ENCODE results near the gene FAM186B. TPM values are rescaled to one million over a fixed set of nuclear protein-coding genes. Genes with fewer than 3 reads are reported as not detected.

The FAM186B gene
- total and polyA plus RNA-seq, 2 experiments from 2014 or later: 0.21 to 0.38 TPM

DNA sequence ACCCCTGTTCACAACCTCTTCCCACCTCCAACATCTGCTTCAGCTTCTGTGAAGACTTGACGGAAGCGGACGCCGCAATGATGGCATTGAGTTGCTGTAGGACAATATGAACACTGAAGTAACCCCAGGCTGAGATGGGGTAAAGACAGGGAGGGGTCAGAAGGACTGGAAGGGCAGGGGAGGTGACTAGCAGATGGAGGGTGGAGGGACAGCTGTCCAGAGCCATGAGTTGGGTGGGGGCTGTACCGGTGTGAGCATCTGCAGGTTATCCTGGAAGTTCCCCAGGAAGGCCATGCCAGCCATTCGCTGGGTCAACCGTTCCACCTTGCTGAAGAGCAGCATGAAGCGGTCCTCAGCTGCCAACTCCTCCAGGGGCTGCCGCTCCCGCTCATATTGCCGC lies 44.0 kb upstream of the FAM186B start (continued):
- TF ChIP-seq, protein P1, sequence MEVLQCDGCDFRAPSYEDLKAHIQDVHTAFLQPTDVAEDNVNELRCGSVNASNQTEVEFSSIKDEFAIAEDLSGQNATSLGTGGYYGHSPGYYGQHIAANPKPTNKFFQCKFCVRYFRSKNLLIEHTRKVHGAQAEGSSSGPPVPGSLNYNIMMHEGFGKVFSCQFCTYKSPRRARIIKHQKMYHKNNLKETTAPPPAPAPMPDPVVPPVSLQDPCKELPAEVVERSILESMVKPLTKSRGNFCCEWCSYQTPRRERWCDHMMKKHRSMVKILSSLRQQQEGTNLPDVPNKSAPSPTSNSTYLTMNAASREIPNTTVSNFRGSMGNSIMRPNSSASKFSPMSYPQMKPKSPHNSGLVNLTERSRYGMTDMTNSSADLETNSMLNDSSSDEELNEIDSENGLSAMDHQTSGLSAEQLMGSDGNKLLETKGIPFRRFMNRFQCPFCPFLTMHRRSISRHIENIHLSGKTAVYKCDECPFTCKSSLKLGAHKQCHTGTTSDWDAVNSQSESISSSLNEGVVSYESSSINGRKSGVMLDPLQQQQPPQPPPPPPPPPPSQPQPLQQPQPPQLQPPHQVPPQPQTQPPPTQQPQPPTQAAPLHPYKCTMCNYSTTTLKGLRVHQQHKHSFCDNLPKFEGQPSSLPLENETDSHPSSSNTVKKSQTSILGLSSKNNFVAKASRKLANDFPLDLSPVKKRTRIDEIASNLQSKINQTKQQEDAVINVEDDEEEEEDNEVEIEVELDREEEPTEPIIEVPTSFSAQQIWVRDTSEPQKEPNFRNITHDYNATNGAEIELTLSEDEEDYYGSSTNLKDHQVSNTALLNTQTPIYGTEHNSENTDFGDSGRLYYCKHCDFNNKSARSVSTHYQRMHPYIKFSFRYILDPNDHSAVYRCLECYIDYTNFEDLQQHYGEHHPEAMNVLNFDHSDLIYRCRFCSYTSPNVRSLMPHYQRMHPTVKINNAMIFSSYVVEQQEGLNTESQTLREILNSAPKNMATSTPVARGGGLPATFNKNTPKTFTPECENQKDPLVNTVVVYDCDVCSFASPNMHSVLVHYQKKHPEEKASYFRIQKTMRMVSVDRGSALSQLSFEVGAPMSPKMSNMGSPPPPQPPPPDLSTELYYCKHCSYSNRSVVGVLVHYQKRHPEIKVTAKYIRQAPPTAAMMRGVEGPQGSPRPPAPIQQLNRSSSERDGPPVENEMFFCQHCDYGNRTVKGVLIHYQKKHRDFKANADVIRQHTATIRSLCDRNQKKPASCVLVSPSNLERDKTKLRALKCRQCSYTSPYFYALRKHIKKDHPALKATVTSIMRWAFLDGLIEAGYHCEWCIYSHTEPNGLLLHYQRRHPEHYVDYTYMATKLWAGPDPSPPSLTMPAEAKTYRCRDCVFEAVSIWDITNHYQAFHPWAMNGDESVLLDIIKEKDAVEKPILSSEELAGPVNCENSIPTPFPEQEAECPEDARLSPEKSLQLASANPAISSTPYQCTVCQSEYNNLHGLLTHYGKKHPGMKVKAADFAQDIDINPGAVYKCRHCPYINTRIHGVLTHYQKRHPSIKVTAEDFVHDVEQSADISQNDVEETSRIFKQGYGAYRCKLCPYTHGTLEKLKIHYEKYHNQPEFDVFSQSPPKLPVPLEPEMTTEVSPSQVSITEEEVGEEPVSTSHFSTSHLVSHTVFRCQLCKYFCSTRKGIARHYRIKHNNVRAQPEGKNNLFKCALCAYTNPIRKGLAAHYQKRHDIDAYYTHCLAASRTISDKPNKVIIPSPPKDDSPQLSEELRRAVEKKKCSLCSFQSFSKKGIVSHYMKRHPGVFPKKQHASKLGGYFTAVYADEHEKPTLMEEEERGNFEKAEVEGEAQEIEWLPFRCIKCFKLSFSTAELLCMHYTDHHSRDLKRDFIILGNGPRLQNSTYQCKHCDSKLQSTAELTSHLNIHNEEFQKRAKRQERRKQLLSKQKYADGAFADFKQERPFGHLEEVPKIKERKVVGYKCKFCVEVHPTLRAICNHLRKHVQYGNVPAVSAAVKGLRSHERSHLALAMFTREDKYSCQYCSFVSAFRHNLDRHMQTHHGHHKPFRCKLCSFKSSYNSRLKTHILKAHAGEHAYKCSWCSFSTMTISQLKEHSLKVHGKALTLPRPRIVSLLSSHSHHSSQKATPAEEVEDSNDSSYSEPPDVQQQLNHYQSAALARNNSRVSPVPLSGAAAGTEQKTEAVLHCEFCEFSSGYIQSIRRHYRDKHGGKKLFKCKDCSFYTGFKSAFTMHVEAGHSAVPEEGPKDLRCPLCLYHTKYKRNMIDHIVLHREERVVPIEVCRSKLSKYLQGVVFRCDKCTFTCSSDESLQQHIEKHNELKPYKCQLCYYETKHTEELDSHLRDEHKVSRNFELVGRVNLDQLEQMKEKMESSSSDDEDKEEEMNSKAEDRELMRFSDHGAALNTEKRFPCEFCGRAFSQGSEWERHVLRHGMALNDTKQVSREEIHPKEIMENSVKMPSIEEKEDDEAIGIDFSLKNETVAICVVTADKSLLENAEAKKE (CRISPR knock-in tag; IDR thresholded peaks at IDR 0.05): no peak
- TF ChIP-seq CREB1 (CRISPR knock-in tag; IDR thresholded peaks at IDR 0.05; ENCODE audit: low read depth) (no peak), NANOG (IDR thresholded peaks at IDR 0.05; ENCODE audit: borderline replicate concordance) (no peak), STAT1 (IDR thresholded peaks at IDR 0.05; ENCODE audit: unreplicated experiment) (no peak), ZNF331 (CRISPR knock-in tag; IDR thresholded peaks at IDR 0.05; ENCODE audit: low read depth) (no peak), JUNB (IDR thresholded peaks at IDR 0.05; ENCODE audit: unreplicated experiment) (no peak), ZNF114 (CRISPR knock-in tag; IDR thresholded peaks at IDR 0.05) (no peak)
- TF ChIP-seq, protein P2, sequence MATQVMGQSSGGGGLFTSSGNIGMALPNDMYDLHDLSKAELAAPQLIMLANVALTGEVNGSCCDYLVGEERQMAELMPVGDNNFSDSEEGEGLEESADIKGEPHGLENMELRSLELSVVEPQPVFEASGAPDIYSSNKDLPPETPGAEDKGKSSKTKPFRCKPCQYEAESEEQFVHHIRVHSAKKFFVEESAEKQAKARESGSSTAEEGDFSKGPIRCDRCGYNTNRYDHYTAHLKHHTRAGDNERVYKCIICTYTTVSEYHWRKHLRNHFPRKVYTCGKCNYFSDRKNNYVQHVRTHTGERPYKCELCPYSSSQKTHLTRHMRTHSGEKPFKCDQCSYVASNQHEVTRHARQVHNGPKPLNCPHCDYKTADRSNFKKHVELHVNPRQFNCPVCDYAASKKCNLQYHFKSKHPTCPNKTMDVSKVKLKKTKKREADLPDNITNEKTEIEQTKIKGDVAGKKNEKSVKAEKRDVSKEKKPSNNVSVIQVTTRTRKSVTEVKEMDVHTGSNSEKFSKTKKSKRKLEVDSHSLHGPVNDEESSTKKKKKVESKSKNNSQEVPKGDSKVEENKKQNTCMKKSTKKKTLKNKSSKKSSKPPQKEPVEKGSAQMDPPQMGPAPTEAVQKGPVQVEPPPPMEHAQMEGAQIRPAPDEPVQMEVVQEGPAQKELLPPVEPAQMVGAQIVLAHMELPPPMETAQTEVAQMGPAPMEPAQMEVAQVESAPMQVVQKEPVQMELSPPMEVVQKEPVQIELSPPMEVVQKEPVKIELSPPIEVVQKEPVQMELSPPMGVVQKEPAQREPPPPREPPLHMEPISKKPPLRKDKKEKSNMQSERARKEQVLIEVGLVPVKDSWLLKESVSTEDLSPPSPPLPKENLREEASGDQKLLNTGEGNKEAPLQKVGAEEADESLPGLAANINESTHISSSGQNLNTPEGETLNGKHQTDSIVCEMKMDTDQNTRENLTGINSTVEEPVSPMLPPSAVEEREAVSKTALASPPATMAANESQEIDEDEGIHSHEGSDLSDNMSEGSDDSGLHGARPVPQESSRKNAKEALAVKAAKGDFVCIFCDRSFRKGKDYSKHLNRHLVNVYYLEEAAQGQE (IDR thresholded peaks at IDR 0.05; ENCODE audit: unreplicated experiment): no peak

All from GM23338 (cell line).